NCI-H1436 (cell line): ENCODE measurements around the gene GMCL2.

Source experiments
- DNase-seq: peaks from one replicate; lab custom pipeline; 2025; lab: John Stamatoyannopoulos, UW

The GMCL2 gene

DNA sequence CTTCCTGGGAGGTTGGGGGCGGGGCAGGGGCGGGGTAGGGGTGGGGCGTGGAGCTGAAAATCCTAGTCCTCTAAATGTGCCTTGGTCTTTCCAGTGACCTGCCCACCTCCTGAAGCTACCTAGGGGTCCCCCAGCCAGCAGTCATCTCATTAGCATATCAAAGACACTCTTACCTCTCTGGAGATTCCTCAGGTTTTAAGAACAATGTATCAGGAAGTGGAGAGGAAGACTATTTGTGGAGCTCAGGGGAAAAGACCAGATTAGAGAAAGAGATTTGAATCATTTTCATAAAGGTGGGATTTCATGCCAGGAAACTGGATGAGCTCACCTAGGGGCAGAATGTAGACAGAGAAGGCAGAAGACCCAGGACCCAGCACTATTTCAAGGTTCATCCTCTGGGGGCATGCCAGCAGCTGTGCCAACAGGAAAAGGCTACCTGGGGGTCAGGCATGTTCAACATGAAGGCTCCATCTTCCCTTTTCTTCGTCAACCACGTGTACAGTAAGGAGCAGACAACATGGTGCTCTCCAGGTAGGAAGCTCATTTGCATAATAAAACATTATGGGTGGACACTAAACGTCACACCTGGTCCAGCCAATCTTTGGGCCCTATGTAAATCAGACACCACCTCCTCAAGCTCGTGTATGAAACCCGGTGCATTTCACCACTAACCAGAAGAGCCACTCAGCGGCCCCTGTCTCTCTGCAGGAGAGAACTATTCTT is 6.9 kb downstream of the GMCL2 start:
- DNase-seq: no peak

DNA sequence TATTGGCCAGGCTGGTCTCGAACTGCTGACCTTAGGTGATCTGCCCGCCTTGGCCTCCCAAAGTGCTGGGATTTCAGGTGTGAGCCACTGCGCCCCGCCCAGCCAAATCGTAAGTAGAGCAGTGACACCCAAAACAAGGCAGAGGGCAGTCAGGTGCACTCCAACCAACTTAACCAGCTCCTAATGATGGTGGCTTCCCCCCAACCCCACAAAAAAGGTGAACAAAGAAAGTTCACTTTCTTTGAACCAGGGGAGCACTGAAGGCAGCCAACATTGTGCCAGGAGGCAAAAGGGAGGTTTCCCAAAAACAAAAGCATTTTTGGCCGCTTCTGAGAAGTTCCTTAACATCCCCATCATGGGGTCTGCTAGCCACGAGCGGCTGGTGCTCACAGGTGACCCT is 9.6 kb downstream of the GMCL2 start:
- no peak for DNase-seq

GRCh38 chr5:178176791-178177190 is 10.4 kb downstream of the GMCL2 start:
- DNase-seq: no peak

- no peak for DNase-seq
Measured at GRCh38 chr5:178174456-178174855, 12.7 kb downstream of the GMCL2 start.

DNA sequence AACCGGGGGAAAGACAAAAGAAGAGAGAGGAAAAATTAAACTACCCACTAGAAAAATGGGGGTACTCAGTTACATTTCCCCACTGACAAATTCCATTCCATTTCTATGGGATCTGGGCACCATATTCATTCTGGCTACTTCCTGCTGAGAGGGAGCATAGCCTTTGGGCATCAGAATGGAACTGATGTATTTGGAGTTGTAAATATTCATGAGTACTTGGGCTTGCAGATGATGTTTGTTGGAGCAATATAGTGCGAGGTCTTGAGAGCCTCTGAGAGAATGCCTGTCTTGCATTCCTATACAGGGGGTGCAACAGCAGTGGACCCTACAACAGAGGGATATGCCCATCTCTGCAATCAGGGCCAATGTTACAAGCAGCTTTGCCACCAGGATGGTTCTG is 16.7 kb downstream of the GMCL2 start:
- no peak for DNase-seq

DNA sequence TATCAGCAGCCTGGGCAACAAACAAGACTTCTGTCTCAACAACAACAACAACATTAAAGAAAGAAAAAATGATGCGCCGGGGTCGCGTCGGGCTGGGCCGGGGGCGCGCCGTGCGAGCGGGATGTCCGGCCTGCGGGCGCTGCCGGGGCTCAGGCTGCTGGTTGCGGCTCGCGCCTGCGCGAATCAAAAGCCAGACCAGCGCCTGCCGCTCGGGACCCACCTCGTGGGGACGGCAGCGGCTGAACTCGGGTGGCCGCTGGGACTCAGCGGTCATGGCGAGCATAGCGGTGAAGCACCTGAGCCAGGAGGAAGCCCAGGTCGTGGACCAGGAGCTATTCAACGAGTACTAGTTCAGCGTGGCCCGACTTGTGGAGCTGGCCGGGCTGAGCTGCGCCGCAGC is 21.6 kb downstream of the GMCL2 start:
- no peak for DNase-seq

DNA sequence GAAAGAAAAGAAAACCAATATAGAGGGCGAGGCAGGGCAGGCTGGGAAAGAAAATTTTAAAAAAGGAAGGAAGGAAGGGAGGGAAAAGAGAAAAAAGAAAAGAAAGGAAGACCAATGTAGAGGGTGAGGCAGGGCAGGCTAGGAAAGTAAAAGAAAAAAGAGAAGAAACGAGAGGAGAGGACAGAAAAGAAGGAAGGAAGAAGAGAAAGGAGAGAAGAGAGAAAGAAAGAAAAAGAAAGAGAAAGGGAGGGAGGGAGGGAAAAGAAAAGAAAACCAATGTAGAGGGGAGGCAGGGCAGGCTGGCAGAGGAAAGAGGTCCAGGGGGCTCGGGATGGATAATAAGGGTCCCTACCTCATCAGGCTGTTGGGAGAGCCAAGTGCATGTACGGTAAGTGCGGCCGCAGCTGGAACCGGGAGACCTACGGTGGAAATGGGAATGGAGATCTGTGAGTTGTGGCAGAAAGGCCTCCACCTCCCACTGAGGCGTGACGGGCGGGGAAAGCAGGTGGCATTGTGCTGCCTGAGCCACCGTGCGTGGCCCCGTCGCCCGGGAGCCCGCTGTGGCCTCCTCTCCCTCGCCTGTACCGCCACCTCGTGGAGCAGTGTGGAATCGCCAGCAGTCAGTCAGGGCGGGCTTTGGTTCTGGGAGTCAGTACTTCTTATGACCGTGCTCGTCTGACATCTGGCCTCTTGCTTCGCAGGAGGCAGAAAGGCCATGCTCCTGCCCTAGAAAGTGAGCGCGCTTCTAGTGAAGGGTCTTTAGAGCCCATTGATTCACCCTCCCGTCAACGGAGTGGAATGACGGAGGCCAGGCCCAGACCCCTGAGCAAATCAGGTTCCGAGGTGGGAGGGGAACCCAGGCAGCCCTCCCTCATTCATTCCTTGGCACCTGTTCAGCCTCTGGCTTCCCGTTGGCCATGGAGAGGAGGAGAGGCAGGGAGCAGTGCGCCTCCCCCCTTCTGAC is 23.1 kb downstream of the GMCL2 start:
- DNase-seq: peak; percentile 71

- no peak for DNase-seq
Measured at GRCh38 chr5:178162481-178162880, 24.7 kb downstream of the GMCL2 start.

DNA sequence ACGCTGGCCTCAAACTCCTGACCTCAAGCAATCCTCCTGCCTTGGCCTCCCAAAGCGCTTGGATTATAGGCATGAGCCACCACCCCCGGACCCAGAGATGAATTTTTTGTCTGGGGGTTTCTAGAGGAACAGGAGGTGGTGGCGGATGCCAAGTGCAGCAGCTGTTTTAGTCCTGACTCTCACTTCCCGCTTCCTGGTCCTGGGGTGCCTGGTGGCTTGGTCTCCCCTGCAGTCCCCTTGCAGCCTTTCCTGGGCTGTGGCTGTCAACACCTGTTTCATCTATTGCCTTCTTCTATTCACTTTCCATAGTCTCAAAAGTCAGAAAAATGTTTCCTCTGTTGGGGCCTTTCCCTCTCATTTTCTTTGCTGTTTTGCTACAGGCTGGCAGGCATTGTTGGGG is 27.0 kb downstream of the GMCL2 start:
- DNase-seq: no peak

- DNase-seq: no peak
Measured at GRCh38 chr5:178155065-178155464, 32.1 kb downstream of the GMCL2 start.

- DNase-seq: peak; percentile 92
Measured at GRCh38 chr5:178153530-178154340, 33.4 kb downstream of the GMCL2 start, which contains the start of gene NHP2. Gene NHP2, minus strand, starts transcription at chr5:178153885. Its CDS starts 68 bp downstream, at chr5:178153817.

DNA sequence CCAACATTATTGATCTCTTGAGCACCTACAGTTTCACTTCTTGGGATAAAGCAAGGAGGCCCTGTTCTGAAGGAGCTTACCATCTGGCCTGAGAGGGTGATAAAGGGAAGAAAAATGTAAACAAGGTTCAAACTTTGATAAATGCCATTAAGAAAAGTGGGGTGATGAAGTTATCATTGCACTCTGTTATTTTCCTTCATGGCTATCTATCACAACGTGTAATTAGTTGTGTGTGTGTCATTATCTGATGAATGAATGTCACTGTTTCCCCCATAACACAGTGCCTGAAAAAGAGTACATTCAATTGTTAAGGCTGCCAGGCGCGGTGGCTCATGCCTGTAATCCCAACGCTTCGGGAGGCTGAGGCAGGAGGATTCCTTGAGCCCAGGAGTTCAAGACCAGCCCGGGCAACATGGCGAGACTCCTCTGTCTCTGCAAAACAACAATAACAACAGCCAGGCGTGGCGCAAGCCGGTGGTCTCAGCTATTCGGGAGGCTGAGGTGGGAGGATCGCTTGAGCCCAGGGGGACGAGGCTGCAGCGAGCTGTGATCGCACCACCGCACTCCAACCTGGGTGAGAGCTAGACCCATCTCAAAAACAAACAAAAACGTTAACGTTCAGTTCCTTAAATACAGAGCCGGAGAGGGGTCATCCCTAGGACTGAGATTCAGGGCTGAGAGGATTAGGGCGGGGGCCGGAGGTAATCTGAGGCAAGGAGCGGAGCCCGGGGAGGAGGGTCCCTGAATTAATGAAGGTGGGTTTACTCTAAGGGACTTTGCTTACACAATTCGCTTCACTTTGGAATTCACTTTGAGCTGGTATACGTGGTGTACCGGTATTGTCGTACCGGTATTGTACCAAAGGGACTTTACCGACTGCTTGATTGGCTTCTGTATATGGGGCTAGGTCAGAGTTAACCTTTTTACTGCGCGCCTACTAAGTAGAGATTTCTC is 34.4 kb downstream of the GMCL2 start:
- no peak for DNase-seq

- no peak for DNase-seq
Measured at GRCh38 chr5:178150977-178151734, 36.0 kb downstream of the GMCL2 start.

GRCh38 chr5:178149199-178149932 is 37.8 kb downstream of the GMCL2 start:
- DNase-seq: no peak

GRCh38 chr5:178147406-178147805 is 39.8 kb downstream of the GMCL2 start:
- DNase-seq: no peak

- no peak for DNase-seq
Measured at GRCh38 chr5:178145965-178146820, 41.0 kb downstream of the GMCL2 start.

DNA sequence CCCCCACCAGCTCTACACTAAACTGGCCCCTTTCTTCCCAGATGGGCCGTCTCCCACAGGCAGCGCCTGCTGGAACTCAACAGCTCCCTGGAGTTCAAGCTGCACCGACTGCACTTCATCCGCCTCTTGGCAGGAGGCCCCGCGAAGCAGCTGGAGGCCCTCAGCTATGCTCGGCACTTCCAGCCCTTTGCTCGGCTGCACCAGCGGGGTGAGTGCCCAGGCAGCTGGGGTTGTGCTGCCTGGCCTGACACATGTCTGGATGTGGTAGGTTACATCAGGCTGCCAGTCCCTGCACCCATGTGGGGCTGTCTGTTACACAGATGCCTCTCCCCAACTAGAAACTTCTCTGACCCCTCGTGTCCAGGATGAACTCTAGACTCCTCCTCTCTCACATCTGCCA is 43.3 kb downstream of the GMCL2 start:
- DNase-seq: no peak

GRCh38 chr5:178143246-178143645 is 43.9 kb downstream of the GMCL2 start:
- no peak for DNase-seq

DNA sequence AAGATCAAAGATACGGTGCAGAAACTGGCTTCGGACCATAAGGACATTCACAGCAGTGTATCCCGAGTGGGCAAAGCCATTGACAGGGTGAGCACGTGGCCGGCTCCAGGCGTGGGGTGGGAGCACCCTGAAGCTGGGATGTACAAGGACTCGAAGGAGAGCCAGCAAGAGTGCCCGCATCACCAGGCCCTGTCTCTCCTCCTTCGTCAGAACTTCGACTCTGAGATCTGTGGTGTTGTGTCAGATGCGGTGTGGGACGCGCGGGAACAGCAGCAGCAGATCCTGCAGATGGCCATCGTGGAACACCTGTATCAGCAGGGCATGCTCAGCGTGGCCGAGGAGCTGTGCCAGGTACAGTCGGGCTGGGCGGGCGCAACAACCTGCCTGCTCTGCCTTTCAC is 44.5 kb downstream of the GMCL2 start:
- DNase-seq: no peak
